CD4-positive, alpha-beta T cell treated with Interferon alpha-2 for 1 hour (primary cell): Measurements from ENCODE around the gene CCDC152.

Source experiments
- DNase-seq, 2 donors: peaks; one replicate each; pipeline ENCODE4 v3.0.0-alpha.2; 2020 to 2022

The CCDC152 gene

GRCh38 chr5:42784132-42784531 is 27.5 kb downstream of the CCDC152 start:
- DNase-seq: no peak

GRCh38 chr5:42785756-42786155 is 29.1 kb downstream of the CCDC152 start:
- DNase-seq: no peak

GRCh38 chr5:42787073-42787472 is 30.5 kb downstream of the CCDC152 start:
- no peak for DNase-seq

DNA sequence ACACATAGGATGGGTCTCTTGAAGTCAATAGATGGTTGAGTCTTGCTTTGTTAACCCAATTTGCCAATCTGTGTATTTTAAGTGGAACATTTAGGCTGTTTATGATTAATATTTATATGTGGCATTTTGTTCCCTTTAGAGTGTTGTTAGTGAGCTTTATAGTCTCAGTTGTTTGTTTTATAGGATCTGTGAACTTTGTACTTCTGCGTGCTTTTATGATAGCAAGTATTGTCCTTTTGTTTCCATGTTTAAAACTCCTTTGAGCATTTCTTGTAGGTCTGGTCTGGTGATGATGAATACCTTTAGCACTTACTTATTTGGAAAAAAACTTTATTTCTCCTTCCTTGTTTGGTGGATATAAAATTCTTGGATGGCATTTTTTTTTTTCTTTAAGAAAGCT is 31.2 kb downstream of the CCDC152 start:
- DNase-seq: no peak

- no peak for DNase-seq
These were observed 34.5 kb downstream of the CCDC152 start for GRCh38 chr5:42791151-42791550.

DNA sequence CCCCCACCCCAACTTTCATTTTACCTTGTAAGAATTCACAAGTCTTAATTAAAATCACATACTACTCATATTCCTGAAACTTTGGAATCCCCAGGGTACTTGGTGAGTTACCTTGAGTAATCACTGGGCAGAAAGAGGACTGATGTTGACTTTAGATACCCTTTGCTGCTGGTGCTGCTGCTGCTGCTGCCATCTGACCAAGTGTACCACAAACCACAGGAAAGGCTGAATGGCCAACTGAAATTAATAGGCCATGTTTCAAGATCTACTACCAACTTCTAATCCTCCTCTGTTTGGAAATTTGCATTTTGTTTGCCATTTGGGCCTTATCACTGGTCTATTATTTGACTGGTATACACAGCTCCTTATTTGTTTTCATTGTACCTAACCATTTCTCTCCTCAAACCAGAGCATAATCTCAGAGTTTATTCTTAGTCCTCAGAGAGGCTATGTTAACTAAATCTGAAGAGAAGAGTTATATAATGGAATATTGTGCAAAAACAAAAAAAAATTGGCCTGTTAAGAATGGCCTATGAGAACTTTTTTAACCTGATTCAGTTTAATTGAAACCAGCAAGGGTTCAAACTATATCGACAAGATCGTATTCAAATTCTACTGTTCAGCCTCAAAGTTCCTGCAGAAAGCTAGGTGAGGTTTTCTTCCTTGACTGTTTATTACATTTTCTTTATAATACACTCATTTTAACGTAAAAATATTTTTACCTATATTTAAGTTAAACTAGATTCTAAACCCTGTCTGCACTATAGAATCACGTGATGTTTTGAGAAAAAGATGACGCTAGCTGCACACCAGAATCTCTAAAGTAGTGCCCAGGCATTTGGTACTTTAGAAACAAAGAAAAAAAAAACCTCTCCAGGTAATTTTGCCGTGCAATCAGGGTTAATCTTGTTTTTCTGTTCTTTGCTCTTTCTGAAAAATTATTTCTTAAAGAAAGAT is 41.9 kb downstream of the CCDC152 start:
- DNase-seq: no peak

DNA sequence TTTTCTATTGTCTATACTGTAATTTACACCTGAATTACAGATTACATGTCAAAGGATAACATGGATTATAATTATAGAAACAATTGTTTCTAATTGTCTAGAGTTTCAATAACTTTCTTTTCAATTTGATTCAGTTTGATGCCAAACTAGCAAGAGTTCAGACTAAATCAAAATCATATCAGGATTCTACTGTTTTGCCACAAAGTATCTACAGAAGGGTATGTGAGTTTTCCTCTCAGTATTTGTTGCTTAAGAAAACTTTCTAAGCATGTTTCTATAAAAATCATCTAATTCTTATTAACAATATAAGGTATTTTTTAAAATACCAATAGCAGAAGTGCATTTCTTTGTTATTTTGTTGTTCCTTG is 42.6 kb downstream of the CCDC152 start:
- DNase-seq: no peak

DNA sequence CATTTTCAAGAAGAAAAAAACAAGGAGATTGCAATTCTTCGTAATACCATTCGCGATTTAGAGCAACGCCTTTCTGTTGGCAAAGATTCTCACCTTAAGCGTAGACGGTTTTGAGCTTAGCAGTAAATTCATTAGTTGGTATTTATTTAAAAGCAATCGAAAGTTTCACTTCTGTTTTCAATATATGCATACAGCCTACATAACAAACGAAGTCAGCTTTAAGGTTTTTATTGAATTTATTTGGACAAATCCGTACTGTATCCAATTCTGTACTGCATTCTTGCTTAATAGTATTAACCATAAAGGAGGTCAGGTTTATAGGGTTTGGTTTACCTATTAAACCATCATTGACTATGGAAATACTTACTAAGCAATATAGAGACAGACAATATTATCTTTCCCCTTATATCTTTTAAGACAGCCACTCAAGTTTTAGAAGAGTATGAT is 43.1 kb downstream of the CCDC152 start:
- no peak for DNase-seq

- no peak for DNase-seq
These were observed 44.2 kb downstream of the CCDC152 start for GRCh38 chr5:42800748-42801330.

DNA sequence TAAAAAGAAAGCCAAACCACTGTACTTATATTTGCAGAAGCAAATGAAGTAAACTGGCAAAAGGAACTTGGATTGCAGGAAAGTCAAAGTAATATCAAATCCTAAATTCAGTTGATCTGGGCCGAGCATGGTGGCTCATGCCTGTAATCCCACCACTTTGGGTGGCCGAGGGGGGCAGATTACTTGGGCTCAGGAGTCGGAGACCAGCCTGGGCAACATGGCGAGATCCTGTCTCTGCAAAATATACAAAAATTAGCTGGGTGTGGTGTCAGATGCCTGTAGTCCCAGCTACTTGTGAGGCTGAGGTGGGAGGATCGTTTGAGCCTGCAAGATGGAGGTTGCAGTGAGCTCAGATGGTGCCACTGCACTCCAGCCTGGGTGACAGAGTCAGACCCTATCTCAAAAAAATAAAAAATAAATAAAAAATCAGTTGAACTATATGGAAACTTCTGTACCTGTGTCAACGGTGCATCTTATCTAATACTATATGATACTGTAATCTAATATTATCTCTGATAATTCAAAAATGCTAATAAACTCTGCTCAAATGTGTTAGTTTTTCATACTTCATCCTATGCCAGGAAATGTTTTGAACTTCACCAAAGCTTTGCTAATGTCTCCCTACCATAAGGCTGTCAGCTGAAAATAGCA is 45.0 kb downstream of the CCDC152 start:
- DNase-seq: no peak

GRCh38 chr5:42804717-42805339 is 48.2 kb downstream of the CCDC152 start:
- no peak for DNase-seq

DNA sequence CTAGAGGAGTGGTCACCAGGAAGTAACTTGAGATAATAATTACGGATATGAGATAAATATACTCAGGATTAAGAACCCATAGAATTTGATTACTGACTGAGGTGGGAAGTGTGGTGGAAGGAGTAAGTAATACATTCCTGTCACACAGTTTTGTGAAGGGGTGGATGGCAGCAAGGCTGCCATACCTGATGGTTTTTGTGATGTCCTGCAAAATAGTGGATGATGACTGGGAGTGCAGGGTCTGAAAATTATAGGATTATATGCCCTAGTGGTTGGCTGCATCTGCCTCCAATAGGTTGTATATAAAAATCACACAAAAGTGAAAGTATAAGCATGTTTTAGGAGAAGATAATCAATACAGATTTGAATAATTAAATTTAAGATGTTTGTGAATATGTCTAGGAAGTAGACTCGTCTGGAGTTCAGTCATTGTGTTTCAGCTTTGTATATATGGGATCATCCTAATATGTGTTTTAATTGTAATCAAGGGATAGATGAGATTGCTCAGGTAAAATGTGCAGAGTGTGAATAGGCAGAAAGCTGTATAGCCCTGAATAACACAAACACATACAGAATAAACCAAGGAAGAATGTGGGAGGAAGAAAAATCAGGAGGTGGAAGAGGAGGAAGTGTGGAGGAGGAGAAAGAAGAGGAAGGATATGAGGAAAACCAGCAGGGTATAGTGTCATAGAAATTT is 49.5 kb downstream of the CCDC152 start:
- DNase-seq: no peak

- no peak for DNase-seq
These were observed 50.2 kb downstream of the CCDC152 start for GRCh38 chr5:42806701-42807262.

GRCh38 chr5:42807722-42808447 is 51.3 kb downstream of the CCDC152 start:
- no peak for DNase-seq

DNA sequence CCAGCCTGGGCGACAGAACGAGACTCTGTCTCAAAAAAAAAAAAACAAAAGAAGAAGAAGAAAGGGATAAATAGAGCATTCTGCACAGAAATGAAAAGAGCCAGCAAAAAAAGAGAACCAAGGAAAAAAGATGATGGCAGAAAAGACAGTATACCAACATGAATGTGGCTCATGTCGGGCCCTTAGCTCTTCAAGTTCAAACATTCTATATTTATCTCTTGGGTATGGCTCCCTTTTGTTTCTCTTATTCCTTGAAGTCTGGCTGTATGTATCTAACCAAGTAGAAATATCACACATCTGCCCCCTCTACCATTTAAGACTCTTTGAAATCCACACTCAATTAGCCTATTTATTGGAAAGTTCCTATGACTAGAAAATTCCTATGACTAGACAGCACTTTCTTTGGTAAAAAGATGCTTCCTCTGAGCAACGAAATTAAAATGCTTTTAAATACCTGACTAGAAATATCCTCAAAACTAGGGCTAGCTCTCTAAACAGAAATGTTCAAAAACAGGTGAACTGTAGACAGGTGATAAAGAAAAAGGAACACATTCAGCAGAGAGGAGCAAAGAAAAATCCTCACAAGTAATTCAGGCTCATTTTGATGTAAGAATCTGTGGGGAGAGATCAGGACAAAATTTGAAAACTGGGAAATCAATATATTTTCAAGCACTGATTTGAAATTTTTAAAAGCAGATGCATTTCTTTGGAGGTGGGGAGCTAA is 52.4 kb downstream of the CCDC152 start:
- DNase-seq: no peak

- no peak for DNase-seq
These were observed 54.4 kb downstream of the CCDC152 start for GRCh38 chr5:42810834-42811590.

DNA sequence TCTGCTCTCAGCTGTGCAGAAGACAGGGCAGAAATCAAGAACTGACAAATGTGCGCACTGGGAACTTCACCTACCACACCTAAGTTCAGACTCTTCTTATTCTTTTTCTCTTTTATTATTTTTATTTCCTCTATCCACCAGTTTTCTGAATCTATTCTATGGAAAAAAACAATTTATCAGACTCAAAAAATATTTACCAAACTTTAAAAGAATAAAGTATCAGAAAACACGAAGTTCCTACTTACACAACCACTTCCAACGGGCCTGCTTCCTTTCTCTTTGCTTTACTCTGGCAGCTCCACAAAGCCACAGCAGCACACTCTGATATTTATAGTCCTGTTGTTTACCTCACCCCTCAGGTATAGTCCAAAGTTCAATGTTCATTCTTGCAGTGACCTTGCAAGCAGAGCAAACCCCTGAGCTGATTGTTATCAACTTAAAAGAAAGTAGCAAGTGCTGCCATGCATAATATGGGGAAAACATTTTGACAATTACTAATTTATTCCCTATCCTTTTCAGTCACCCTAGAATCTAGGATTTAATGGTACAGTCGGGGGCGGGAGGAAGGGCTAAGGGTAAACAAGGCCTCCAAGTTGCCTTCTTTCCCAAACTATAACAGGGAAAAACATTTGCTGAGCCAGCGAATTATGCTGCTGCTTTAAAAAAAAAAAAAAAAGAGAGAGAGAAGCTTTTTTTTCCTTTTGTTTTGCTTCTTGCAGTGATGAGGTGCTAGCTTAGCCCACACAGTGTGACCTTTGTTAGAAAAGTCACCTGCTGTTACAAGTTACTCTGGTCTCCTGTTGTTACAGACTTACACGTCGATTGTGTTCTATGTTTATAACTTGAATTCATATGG is 55.2 kb downstream of the CCDC152 start, which contains the start of gene SELENOP:
TSS of gene SELENOP (minus strand) at position 302 of the 856 bp plus-strand sequence. CDS start 3,539 bp downstream, outside the sequence.
- no peak for DNase-seq

DNA sequence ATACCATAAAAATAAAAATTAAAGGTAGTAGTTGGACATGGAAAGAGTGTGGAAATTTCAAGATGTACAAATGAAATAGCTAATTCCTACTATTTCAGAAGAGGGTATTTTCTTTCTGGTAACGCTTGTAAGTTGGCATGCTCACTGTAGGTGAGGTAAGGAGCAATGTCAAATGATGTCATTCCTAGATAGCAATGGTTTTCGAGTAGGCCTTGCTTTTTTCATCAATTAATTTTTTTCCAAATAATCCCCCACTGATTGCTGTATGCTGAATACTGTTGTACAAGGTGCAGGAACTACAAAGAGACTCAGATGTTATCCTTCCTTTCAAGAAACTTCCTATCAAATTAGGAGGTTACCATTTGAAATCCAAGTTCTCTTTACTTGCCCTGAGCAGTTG is 56.0 kb downstream of the CCDC152 start:
- no peak for DNase-seq

DNA sequence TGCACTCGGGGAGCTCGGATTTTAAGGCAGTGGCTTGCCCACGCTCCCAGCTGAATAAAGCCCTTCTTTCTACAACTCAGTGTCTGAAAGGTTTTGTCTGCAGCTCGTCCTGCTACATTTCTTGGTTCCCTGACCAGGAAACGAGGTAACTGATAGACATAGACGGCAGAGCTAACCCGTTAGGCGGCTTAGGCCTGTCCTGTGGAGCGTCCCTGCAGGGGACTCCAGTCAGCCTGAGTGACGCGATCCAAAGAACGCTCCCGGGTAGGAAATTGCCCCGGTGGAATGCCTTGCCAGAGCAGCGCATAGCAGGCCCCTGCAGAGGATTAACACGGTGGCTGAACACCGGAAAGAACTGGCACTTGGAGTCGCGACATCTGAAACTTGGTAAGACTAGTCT is 56.9 kb downstream of the CCDC152 start:
- no peak for DNase-seq
